ENCODE measurements around the gene OTUD4.
"Not testable (repeated sequence)": the region's sequence is repeated elsewhere in the genome, so short reads cannot be mapped to it uniquely, and the experiment has no call there.

Gene OTUD4, protein sequence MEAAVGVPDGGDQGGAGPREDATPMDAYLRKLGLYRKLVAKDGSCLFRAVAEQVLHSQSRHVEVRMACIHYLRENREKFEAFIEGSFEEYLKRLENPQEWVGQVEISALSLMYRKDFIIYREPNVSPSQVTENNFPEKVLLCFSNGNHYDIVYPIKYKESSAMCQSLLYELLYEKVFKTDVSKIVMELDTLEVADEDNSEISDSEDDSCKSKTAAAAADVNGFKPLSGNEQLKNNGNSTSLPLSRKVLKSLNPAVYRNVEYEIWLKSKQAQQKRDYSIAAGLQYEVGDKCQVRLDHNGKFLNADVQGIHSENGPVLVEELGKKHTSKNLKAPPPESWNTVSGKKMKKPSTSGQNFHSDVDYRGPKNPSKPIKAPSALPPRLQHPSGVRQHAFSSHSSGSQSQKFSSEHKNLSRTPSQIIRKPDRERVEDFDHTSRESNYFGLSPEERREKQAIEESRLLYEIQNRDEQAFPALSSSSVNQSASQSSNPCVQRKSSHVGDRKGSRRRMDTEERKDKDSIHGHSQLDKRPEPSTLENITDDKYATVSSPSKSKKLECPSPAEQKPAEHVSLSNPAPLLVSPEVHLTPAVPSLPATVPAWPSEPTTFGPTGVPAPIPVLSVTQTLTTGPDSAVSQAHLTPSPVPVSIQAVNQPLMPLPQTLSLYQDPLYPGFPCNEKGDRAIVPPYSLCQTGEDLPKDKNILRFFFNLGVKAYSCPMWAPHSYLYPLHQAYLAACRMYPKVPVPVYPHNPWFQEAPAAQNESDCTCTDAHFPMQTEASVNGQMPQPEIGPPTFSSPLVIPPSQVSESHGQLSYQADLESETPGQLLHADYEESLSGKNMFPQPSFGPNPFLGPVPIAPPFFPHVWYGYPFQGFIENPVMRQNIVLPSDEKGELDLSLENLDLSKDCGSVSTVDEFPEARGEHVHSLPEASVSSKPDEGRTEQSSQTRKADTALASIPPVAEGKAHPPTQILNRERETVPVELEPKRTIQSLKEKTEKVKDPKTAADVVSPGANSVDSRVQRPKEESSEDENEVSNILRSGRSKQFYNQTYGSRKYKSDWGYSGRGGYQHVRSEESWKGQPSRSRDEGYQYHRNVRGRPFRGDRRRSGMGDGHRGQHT

GRCh38 chr4:145180298-145181090 lies at the start of gene OTUD4:
Gene OTUD4, minus strand, starts transcription at chr4:145180589. Its CDS starts 616 bp downstream, at chr4:145179973.
- Histone ChIP-seq H3K27ac (peak within 1 kb of the TSS; percentile 69), H3K9me3 (ENCODE audit: low read depth, low read length) (no peaks in the 10 kb centered on the region), H3K4me3 (peak within 1 kb of the TSS; percentile 98), H3K36me3 (ENCODE audit: insufficient read depth, low read length) (peaks cover 5% of the 10 kb centered on the region), H3K9ac (ENCODE audit: insufficient read length) (peak within 1 kb of the TSS; percentile 83)
- no peak for DNase-seq (ENCODE audit: low read depth, low spot score)
- TF ChIP-seq POLR2AphosphoS5 (IDR thresholded peaks at IDR 0.05; ENCODE audit: borderline replicate concordance, low read depth, low read length) (peak; percentile 67), FOXP2 (optimal IDR thresholded peaks at IDR 0.05; ENCODE audit: control extremely low read depth, extremely low read length, insufficient read depth) (no peak), EZH2 (IDR thresholded peaks at IDR 0.05) (no peak)

GRCh38 chr4:145223228-145223627 lies 42.8 kb upstream of the OTUD4 start:
- not testable (repeated sequence) for H3K36me3 ChIP-seq (ENCODE audit: insufficient read depth, low read length); H3K4me3 ChIP-seq; H3K27ac ChIP-seq; H3K9ac ChIP-seq (ENCODE audit: insufficient read length); H3K9me3 ChIP-seq (ENCODE audit: low read depth, low read length); DNase-seq (ENCODE audit: low read depth, low spot score)

DNA sequence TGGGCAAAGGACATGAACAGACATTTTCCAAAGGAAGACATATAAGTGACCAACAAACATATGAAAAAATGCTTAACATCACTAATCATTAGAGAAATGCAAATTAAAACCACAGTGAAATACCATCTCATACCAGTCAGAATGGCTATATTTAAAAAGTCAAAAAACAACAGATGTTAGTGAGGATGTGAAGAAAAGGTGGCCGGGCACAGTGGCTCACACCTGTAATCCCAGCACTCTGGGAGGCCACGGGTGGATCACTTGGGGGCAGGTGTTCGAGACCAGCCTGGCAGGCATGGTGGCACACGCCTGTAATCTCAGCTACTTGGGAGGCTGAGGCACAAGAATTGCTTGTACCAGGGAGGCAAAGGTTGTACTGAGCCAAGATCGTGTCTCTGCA lies 41.1 kb upstream of the OTUD4 start:
- not testable (repeated sequence) for H3K36me3 ChIP-seq (ENCODE audit: insufficient read depth, low read length); H3K9ac ChIP-seq (ENCODE audit: insufficient read length); H3K9me3 ChIP-seq (ENCODE audit: low read depth, low read length); DNase-seq (ENCODE audit: low read depth, low spot score); H3K4me3 ChIP-seq; H3K27ac ChIP-seq

DNA sequence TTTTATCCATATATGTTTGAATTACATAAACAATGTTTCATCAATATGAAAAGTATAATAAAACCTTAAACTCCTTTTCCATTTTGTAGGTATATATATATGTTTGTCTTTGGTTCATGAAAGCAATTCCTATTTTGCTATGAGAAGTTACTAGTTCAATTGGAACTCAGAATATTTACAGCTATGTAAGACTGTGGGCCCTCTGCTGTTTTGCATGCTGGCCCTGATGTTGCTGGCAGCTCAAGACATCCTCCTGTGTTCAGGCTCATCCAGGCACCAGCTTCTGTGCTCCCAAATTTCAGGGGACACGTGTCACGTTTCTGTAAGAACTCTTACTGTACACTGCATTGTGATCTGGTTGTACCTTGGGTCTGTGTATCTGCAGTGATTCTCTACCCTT lies 38.7 kb upstream of the OTUD4 start:
- Histone ChIP-seq H3K9me3 (ENCODE audit: low read depth, low read length) (no peaks in the 10 kb centered on the region), H3K9ac (ENCODE audit: insufficient read length) (no peak overlapping the region), H3K36me3 (ENCODE audit: insufficient read depth, low read length) (no peaks in the 10 kb centered on the region), H3K4me3 (no peak overlapping the region), H3K27ac (no peak overlapping the region)
- TF ChIP-seq FOXP2 (optimal IDR thresholded peaks at IDR 0.05; ENCODE audit: control extremely low read depth, extremely low read length, insufficient read depth) (no peak), EZH2 (IDR thresholded peaks at IDR 0.05) (no peak)
- DNase-seq (ENCODE audit: low read depth, low spot score) = no peak

DNA sequence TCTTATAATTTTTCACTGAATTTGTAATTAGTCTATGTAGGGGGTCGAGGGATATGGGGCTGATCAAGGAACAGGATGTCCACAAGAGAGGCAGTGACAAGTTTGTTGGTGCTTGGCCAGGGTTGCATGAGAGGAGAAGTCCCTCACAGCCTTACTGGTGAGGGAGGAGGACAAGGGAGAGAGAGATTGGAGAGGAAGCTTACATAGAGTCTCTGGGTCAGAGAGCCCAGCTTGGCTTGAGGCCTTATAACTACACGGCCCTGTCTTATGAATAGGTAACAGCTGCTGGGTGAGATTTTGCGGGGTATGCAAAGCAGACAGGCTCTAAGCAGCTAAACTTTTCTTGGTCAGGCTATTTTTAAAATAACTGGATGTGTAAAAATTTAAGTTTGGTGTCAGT lies 37.9 kb upstream of the OTUD4 start:
- Histone ChIP-seq H3K36me3 (ENCODE audit: insufficient read depth, low read length) (no peaks in the 10 kb centered on the region), H3K9ac (ENCODE audit: insufficient read length) (no peak overlapping the region), H3K9me3 (ENCODE audit: low read depth, low read length) (no peaks in the 10 kb centered on the region), H3K27ac (no peak overlapping the region), H3K4me3 (no peak overlapping the region)
- DNase-seq (ENCODE audit: low read depth, low spot score) = no peak
- TF ChIP-seq FOXP2 (optimal IDR thresholded peaks at IDR 0.05; ENCODE audit: control extremely low read depth, extremely low read length, insufficient read depth) = no peak
- TF ChIP-seq EZH2 (IDR thresholded peaks at IDR 0.05) = no peak
- no peak for TF ChIP-seq POLR2AphosphoS5 (IDR thresholded peaks at IDR 0.05; ENCODE audit: borderline replicate concordance, low read depth, low read length)

DNA sequence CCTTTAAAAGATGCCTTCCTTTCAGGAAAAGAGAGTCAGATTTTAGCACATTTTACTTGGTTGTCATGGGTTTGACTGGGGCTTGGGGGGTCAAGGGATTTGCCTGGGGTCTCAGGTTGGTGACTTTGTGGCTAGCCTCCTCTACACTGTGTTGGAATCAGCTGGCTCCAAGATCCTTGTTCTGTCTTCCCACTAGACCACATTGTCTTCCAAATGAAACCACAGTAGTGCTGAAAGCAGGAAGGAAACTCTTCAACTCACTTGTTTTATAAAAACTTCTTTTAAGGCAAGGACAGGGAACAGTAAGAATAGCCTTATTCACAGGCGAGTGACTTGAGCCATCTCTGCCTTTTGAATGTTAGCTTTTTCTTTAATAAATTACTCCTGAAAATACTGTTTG lies 37.0 kb upstream of the OTUD4 start:
- no peaks in the 10 kb centered on the region for H3K9me3 ChIP-seq (ENCODE audit: low read depth, low read length)
- no peak overlapping the region for H3K4me3 ChIP-seq
- TF ChIP-seq POLR2AphosphoS5 (IDR thresholded peaks at IDR 0.05; ENCODE audit: borderline replicate concordance, low read depth, low read length) = no peak
- TF ChIP-seq EZH2 (IDR thresholded peaks at IDR 0.05) = no peak
- no peak for DNase-seq (ENCODE audit: low read depth, low spot score)
- H3K9ac ChIP-seq (ENCODE audit: insufficient read length) = no peak overlapping the region
- no peaks in the 10 kb centered on the region for H3K36me3 ChIP-seq (ENCODE audit: insufficient read depth, low read length)
- 0 out of 2 replicates have a peak overlapping the region, but pooled peaks have one; percentile 16 for H3K27ac ChIP-seq

GRCh38 chr4:145216535-145216934 lies 36.1 kb upstream of the OTUD4 start:
- no peak overlapping the region for H3K9ac ChIP-seq (ENCODE audit: insufficient read length)
- H3K36me3 ChIP-seq (ENCODE audit: insufficient read depth, low read length) = no peaks in the 10 kb centered on the region
- H3K9me3 ChIP-seq (ENCODE audit: low read depth, low read length) = no peaks in the 10 kb centered on the region
- no peak overlapping the region for H3K4me3 ChIP-seq
- TF ChIP-seq FOXP2 (optimal IDR thresholded peaks at IDR 0.05; ENCODE audit: control extremely low read depth, extremely low read length, insufficient read depth) (no peak), POLR2AphosphoS5 (IDR thresholded peaks at IDR 0.05; ENCODE audit: borderline replicate concordance, low read depth, low read length) (no peak), EZH2 (IDR thresholded peaks at IDR 0.05) (no peak)
- no peak overlapping the region for H3K27ac ChIP-seq
- DNase-seq (ENCODE audit: low read depth, low spot score) = no peak

- H3K27ac ChIP-seq = no peak overlapping the region
- DNase-seq (ENCODE audit: low read depth, low spot score) = no peak
- no peaks in the 10 kb centered on the region for H3K36me3 ChIP-seq (ENCODE audit: insufficient read depth, low read length)
- no peak overlapping the region for H3K9ac ChIP-seq (ENCODE audit: insufficient read length)
- TF ChIP-seq POLR2AphosphoS5 (IDR thresholded peaks at IDR 0.05; ENCODE audit: borderline replicate concordance, low read depth, low read length) (no peak), EZH2 (IDR thresholded peaks at IDR 0.05) (no peak), FOXP2 (optimal IDR thresholded peaks at IDR 0.05; ENCODE audit: control extremely low read depth, extremely low read length, insufficient read depth) (no peak)
- no peak overlapping the region for H3K4me3 ChIP-seq
- no peaks in the 10 kb centered on the region for H3K9me3 ChIP-seq (ENCODE audit: low read depth, low read length)
Measured at GRCh38 chr4:145213245-145213644, 32.9 kb upstream of the OTUD4 start.
